Brain microvascular endothelial cell (primary cell): Measurements from ENCODE around the gene PIK3CD.

Experiments used
- DNase-seq: peaks from one replicate; pipeline ENCODE4 v3.0.0-alpha.2; 2020
- H3K27ac ChIP-seq: fragments of 250-450 bp; sonication (Bioruptor Pico); 2 replicates; pipeline ENCODE4 v1.5.1; 2020; ENCODE audit warnings: mild to moderate bottlenecking, moderate library complexity
- H3K27me3 ChIP-seq: fragments of 250-450 bp; sonication (Bioruptor Pico); replicated peaks from 2 replicates; pipeline ENCODE4 v1.5.1; 2020; ENCODE audit warnings: mild to moderate bottlenecking
- H3K36me3 ChIP-seq: fragments of 250-450 bp; sonication (Bioruptor Pico); replicated peaks from 2 replicates; pipeline ENCODE4 v1.5.1; 2020; ENCODE audit warnings: mild to moderate bottlenecking
- H3K4me3 ChIP-seq: 2 replicates; pipeline ENCODE4 v1.5.1; 2011; ENCODE audit warnings: low read depth, mild to moderate bottlenecking, control low read depth, low read length, moderate library complexity
- CTCF ChIP-seq: IDR thresholded peaks from 2 replicates; pipeline ENCODE4 v1.5.1; 2011; ENCODE audit warnings: low read depth, mild to moderate bottlenecking, moderate library complexity, low read length, control low read depth, inconsistent platforms; ENCODE audit errors: missing control alignments
- in situ Hi-C: cut with HindIII; loops from 2 replicates; pipeline ENCODE4 v1.10.0; 2017; ENCODE audit warnings: low sequenced_read_pairs, low pct_ligation_motif_present

PIK3CD gene

GRCh38 chr1:9717193-9718005 is 65.9 kb downstream of the PIK3CD start:
- H3K27ac ChIP-seq: no peak overlapping the region
- H3K36me3 ChIP-seq: peaks cover 12% of the 10 kb centered on the region
- H3K27me3 ChIP-seq: no peaks in the 10 kb centered on the region
- DNase-seq: no peak
- in situ Hi-C loops: no loop called here
- H3K4me3 ChIP-seq: no peak overlapping the region
- no peak for TF ChIP-seq CTCF

GRCh38 chr1:9718006-9718680 is 66.6 kb downstream of the PIK3CD start:
- Histone ChIP-seq H3K27me3 (no peaks in the 10 kb centered on the region), H3K36me3 (peaks cover 19% of the 10 kb centered on the region), H3K27ac (no peak overlapping the region), H3K4me3 (no peak overlapping the region)
- in situ Hi-C loops: no loop called here
- DNase-seq: no peak
- no peak for TF ChIP-seq CTCF

- H3K4me3 ChIP-seq: no peak overlapping the region
- H3K27ac ChIP-seq: no peak overlapping the region
- no peak for DNase-seq
- H3K36me3 ChIP-seq: peaks cover 22% of the 10 kb centered on the region
- H3K27me3 ChIP-seq: no peaks in the 10 kb centered on the region
- in situ Hi-C loops: no loop called here
- no peak for TF ChIP-seq CTCF
Observed at GRCh38 chr1:9719978-9720722, 68.6 kb downstream of the PIK3CD start.

GRCh38 chr1:9720785-9721605 is 69.5 kb downstream of the PIK3CD start:
- Histone ChIP-seq H3K4me3 (no peak overlapping the region), H3K27me3 (no peaks in the 10 kb centered on the region), H3K36me3 (peaks cover 18% of the 10 kb centered on the region), H3K27ac (no peak overlapping the region)
- in situ Hi-C loops: no loop called here
- TF ChIP-seq CTCF: no peak
- DNase-seq: no peak

GRCh38 chr1:9721606-9722377 is 70.3 kb downstream of the PIK3CD start:
- TF ChIP-seq CTCF: peak; percentile 80
- Histone ChIP-seq H3K27me3 (no peaks in the 10 kb centered on the region), H3K36me3 (peaks cover 20% of the 10 kb centered on the region), H3K4me3 (no peak overlapping the region), H3K27ac (no peak overlapping the region)
- in situ Hi-C loops: no loop called here
- peak; percentile 20 for DNase-seq
